GM13976 (cell line): Measurements from ENCODE around the gene HOXD10.

Experiments
- DNase-seq: peaks from one replicate; pipeline ENCODE4 v3.0.0; 2012; ENCODE audit warnings: low spot score
- CTCF ChIP-seq: IDR thresholded peaks from 2 replicates; pipeline ENCODE4 v1.5.1; 2012; ENCODE audit warnings: borderline replicate concordance, mild to moderate bottlenecking; ENCODE audit not compliant: insufficient read depth; ENCODE audit errors: extremely low read depth, missing control alignments, control extremely low read depth
- in situ Hi-C: fragments of 300-500 bp; cut with MboI; formaldehyde crosslinking; loops from one replicate; pipeline ENCODE4 v1.12.0; 2022; ENCODE audit warnings: low sequenced_read_pairs, mixed read lengths, inconsistent platforms; ENCODE audit not compliant: unreplicated experiment

HOXD10 gene

GRCh38 chr2:176112375-176113302 is 3.9 kb upstream of the HOXD10 start:
- DNase-seq = no peak
- TF ChIP-seq CTCF = no peak
- in situ Hi-C loops = no loop called here

GRCh38 chr2:176114120-176114929 is 2.3 kb upstream of the HOXD10 start:
- no peak for TF ChIP-seq CTCF
- DNase-seq = no peak
- in situ Hi-C loops = no loop called here

GRCh38 chr2:176114930-176115625 is 1.5 kb upstream of the HOXD10 start:
- in situ Hi-C loops = no loop called here
- no peak for DNase-seq
- TF ChIP-seq CTCF = no peak

GRCh38 chr2:176117162-176117822 is 714 bp downstream of the HOXD10 start:
- no peak for DNase-seq
- TF ChIP-seq CTCF = no peak
- in situ Hi-C loops = no loop called here

GRCh38 chr2:176117823-176118371 is 1.3 kb downstream of the HOXD10 start:
- in situ Hi-C loops = no loop called here
- TF ChIP-seq CTCF = no peak
- DNase-seq = no peak
